GM18951 (cell line): ENCODE results near the gene PBRM1.
A peak's percentile ranks its signal among the peaks of the same experiment; 100 is the strongest.

ENCODE experiments used
- POLR2A ChIP-seq: IDR thresholded peaks from 4 replicates; pipeline ENCODE4 v1.6.1; 2011; ENCODE audit warnings: mild to moderate bottlenecking; ENCODE audit not compliant: insufficient read length, insufficient read depth; ENCODE audit errors: extremely low read depth
- in situ Hi-C: fragments of 300-500 bp; cut with MboI; formaldehyde crosslinking; loops from one replicate; pipeline ENCODE4 v1.12.0; 2022; ENCODE audit warnings: low sequenced_read_pairs, mixed read lengths, inconsistent platforms; ENCODE audit not compliant: unreplicated experiment

The PBRM1 gene

GRCh38 chr3:52537165-52537620 lies 148.5 kb downstream of the PBRM1 start:
- in situ Hi-C loops: no loop called here
- no peak for TF ChIP-seq POLR2A

GRCh38 chr3:52536369-52537164 lies 149.1 kb downstream of the PBRM1 start, which contains the start of gene UQCC5:
Gene UQCC5, plus strand, starts transcription at chr3:52536605. Its CDS starts 151 bp downstream, at chr3:52536756.
- peak; percentile 99 for TF ChIP-seq POLR2A
- in situ Hi-C loops: no loop called here

GRCh38 chr3:52536112-52536368 lies 149.7 kb downstream of the PBRM1 start:
- in situ Hi-C loops: no loop called here
- TF ChIP-seq POLR2A: no peak

- in situ Hi-C loops: no loop called here
- TF ChIP-seq POLR2A: no peak
Observed at GRCh38 chr3:52535411-52536111, 150.2 kb downstream of the PBRM1 start.

- in situ Hi-C loops: no loop called here
- no peak for TF ChIP-seq POLR2A
Observed at GRCh38 chr3:52534281-52535183, 151.2 kb downstream of the PBRM1 start.

GRCh38 chr3:52533623-52534280 lies 152.0 kb downstream of the PBRM1 start, which contains the start of gene NT5DC2:
Gene NT5DC2, minus strand, starts transcription at chr3:52533857. Its CDS starts 120 bp downstream, at chr3:52533737.
- peak; percentile 61 for TF ChIP-seq POLR2A
- in situ Hi-C loops: no loop called here

GRCh38 chr3:52532838-52533622 lies 152.7 kb downstream of the PBRM1 start:
- in situ Hi-C loops: no loop called here
- TF ChIP-seq POLR2A: no peak

GRCh38 chr3:52532517-52532837 lies 153.2 kb downstream of the PBRM1 start:
- no peak for TF ChIP-seq POLR2A
- in situ Hi-C loops: no loop called here

GRCh38 chr3:52531860-52532516 lies 153.7 kb downstream of the PBRM1 start:
- in situ Hi-C loops: no loop called here
- no peak for TF ChIP-seq POLR2A

- in situ Hi-C loops: no loop called here
- no peak for TF ChIP-seq POLR2A
Observed at GRCh38 chr3:52530918-52531826, 154.5 kb downstream of the PBRM1 start.
